Ishikawa (cell line): ENCODE measurements around the gene STK38.

Experiments
- EP300 ChIP-seq: IDR thresholded peaks from 2 replicates; pipeline ENCODE4 v1.6.1; 2012; ENCODE audit warnings: borderline replicate concordance
- TAF1 ChIP-seq: IDR thresholded peaks from 2 replicates; pipeline ENCODE4 v1.6.1; 2012; ENCODE audit warnings: low read depth, mild to moderate bottlenecking
- TEAD4 ChIP-seq: IDR thresholded peaks from 2 replicates; pipeline ENCODE4 v1.6.1; 2012
- YY1 ChIP-seq: IDR thresholded peaks from 2 replicates; pipeline ENCODE4 v1.6.1; 2012; ENCODE audit warnings: low read depth
- ZBTB7A ChIP-seq: IDR thresholded peaks from 2 replicates; pipeline ENCODE4 v1.6.1; 2012; ENCODE audit warnings: low read depth
- TF ChIP-seq, protein P1 (sequence below): IDR thresholded peaks from 2 replicates; pipeline ENCODE4 v1.6.1; 2012; ENCODE audit warnings: low read depth, mild to moderate bottlenecking
- TF ChIP-seq, protein P2 (sequence below): IDR thresholded peaks from 2 replicates; pipeline ENCODE4 v1.6.1; 2012

GRCh38 chr6:36580184-36580526 lies 32.9 kb upstream of the STK38 start:
- TF ChIP-seq EP300 (no peak), YY1 (no peak), ZBTB7A (no peak), TAF1 (no peak), TEAD4 (no peak)
- TF ChIP-seq, protein P1, sequence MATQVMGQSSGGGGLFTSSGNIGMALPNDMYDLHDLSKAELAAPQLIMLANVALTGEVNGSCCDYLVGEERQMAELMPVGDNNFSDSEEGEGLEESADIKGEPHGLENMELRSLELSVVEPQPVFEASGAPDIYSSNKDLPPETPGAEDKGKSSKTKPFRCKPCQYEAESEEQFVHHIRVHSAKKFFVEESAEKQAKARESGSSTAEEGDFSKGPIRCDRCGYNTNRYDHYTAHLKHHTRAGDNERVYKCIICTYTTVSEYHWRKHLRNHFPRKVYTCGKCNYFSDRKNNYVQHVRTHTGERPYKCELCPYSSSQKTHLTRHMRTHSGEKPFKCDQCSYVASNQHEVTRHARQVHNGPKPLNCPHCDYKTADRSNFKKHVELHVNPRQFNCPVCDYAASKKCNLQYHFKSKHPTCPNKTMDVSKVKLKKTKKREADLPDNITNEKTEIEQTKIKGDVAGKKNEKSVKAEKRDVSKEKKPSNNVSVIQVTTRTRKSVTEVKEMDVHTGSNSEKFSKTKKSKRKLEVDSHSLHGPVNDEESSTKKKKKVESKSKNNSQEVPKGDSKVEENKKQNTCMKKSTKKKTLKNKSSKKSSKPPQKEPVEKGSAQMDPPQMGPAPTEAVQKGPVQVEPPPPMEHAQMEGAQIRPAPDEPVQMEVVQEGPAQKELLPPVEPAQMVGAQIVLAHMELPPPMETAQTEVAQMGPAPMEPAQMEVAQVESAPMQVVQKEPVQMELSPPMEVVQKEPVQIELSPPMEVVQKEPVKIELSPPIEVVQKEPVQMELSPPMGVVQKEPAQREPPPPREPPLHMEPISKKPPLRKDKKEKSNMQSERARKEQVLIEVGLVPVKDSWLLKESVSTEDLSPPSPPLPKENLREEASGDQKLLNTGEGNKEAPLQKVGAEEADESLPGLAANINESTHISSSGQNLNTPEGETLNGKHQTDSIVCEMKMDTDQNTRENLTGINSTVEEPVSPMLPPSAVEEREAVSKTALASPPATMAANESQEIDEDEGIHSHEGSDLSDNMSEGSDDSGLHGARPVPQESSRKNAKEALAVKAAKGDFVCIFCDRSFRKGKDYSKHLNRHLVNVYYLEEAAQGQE: no peak
- TF ChIP-seq, protein P2, sequence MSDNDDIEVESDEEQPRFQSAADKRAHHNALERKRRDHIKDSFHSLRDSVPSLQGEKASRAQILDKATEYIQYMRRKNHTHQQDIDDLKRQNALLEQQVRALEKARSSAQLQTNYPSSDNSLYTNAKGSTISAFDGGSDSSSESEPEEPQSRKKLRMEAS: no peak
